T follicular helper cell (primary cell): ENCODE measurements around the gene RANBP10.
"Not testable (repeated sequence)": the region's sequence is repeated elsewhere in the genome, so short reads cannot be mapped to it uniquely, and the experiment has no call there.

Source experiments
- DNase-seq: peaks from one replicate; pipeline ENCODE4 v3.0.0-alpha.2; 2020; ENCODE audit warnings: low read depth

The RANBP10 gene

DNA sequence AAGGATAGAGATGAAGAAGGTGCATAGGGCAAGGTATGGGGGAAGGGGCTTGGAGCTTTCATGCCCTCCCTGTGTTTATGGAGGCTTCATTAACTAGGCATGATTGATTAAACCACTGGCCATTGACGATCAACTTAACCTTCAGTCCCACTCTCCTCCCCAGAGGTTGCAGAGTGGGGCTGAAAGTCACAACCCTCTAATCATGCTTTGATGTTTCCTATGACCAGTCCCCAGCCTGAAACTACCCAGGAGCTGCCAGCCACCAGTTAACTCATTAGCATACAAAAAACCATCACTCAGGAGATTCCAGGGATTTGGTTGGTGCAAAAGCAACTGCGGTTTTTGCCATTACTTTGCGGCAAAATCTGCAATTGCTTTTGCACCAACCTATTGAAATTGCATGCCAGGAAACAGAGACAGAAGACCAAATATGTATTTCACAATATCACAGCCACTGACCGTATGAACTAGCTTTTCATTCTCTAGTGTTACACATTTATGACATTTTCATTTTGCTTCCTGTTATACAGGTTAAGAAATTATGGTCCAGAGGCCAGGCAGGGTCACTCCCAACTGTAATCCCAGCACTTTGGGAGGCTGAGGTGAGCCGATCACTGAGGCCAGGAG, 92.6 kb downstream of the RANBP10 start:
- DNase-seq = no peak

DNA sequence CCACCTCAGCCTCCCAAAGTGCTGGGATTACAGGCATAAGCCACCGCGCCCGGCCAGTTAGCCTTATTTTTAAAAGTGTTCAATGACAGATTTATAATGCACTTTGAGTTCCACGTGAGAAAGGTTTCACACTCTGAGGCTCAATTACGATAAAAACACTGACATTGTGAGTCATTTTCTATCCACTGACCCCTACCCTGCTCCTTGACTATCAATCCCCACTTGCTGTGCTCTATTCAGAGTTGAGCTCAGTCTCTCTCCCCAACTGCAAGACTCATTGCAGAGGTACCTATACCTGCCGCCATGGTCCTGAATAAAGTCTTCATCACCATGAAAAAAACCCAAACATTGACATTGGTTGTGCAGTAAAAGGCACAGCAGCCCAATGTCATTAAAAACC, 95.8 kb downstream of the RANBP10 start:
- DNase-seq = no peak

DNA sequence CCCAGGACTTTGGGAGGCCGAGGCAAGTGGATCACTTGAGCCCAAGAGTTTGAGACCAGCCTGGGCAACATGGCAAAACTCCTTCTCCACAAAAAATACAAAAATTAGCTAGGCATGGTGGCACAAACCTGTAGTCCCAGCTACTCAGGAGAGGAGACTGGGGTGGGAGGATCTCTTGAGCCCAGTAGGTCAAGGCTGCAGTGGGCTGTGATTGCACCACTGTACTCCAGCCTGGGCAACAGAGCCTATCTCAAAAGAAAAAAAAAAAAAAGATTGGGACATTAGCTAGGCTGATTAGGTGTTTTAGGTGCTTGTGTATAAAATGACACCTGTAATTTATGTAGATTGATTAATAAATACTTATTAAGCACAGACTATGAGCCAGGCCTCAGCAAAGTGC, 97.3 kb downstream of the RANBP10 start:
- DNase-seq = no peak

DNA sequence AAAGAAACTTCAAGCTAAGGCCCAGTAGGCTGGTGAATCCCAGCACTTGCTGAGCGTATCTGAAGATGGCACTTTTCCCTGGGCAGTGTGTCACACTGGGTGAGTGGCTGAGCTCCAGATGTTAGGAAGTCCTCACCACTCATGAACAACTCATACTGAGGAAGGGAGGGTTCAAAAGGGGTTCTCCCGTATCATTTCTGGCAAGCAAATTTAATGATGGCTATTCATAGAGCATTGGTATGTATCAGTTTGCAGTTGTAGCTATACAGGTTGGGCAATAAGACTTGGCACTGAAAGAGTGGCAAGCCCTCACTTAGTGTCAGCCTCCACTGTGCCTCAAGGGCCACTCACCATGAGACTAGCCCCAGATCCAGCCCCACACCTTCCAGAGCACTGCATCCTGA, 98.0 kb downstream of the RANBP10 start:
- no peak for DNase-seq

DNA sequence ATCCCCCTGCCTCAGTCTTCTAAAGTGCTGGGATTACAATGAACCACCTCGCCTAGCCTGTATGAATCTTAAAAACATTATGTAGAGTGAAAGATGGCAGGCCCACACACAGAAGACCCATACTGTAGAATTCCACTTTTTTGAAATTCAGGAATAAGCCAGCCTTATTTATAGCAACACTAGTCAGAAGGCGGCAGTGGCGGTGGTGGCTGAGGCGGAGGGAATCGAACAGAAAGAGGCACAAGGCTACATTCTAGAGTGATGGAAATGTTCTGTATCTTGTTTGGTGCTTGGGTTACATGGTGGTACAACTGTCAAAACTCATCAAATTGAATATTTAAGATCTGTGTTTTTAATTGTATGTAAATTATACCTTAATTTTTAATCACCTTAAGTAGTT, 98.6 kb downstream of the RANBP10 start:
- DNase-seq = no peak

DNA sequence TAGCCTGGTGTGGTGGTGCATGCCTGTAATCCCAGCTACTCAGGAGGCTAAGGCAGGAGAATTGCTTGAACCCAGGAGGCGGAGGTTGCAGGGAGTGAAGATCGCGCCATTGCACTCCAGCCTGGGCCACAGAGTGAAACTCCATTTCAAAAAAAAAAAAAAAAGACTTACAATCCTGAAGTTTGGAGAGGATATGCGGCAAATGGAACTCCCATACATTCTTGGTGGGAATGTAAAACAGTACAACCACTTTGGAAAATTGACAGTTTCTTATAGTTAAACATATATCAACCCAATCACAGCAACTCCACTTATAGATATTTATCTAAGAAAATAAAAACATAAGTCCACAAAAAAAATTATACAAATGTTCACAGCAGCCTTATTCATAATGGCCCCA, 99.2 kb downstream of the RANBP10 start:
- no peak for DNase-seq

DNA sequence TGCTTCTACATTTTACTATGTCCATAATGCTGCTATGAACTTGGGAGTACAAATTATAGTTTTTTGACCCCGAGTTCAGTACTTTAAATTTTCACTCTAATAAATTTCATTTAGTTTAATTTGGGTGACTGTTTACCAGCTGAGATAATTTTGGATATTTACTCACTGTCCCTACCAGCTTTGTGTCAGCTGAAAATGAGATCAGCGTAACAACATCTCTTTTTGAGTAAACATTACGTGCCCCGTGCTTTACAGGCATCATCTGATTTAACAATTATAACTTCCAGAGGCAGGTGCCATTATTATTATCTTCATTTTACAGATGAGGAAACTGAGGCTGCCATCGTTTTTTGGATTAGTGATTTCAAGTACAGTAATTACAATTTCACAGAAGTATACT, 102.2 kb downstream of the RANBP10 start:
- no peak for DNase-seq

DNA sequence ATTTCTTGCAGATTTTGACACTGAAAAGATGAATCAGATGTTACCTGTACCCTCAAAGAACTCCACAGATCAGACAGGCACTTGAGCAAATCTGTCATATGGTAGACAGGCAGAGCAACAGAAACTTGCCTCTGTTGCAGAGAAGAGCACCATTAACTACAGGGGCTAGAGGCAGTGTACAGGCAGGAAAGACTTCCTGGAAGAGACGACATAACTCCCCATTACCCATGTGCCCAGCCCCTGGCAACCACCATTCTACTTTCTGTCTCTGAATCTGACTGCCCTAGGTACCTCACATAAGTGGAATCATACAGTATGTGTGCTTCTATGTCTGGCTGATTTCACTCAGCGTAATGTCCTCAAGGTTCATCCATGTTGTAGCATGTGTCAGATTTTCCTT, 102.7 kb downstream of the RANBP10 start:
- no peak for DNase-seq

DNA sequence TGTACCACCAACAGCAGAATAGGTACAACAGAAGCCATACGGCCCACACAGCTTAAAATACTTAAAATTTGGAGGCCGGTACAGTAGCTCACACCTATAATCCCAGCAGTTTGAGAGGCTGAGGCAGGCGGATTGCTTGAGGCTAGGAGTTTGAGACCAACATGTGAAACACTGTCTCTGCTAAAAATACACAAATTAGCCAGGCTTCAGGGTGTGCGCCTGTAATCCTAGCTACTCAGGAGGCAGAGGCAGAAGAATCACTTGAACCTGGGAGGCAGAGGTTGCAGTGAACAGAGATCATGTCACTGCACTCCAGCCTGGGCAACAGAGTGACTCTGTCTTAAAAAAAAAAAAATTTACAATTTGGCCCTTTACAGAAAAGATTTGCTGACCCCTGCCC, 104.2 kb downstream of the RANBP10 start:
- no peak for DNase-seq

DNA sequence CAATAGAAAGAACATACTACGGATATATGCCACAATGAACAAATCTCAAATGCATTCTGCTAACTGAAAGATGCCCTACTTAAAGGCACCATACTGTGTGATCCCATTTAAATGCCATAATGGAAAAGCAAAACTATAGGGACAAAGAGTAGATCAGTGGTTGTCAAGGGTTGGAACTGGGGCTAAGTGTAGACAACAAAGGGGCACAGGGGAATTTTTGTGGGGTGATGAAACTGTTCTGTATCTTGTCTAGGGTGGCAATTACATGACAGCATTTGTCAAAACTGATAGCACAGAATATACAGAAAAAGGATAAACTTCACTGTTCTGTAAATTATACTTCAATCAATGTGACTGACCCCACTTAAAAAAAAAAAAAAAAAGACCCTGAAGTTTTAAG, 104.9 kb downstream of the RANBP10 start:
- DNase-seq = no peak

DNA sequence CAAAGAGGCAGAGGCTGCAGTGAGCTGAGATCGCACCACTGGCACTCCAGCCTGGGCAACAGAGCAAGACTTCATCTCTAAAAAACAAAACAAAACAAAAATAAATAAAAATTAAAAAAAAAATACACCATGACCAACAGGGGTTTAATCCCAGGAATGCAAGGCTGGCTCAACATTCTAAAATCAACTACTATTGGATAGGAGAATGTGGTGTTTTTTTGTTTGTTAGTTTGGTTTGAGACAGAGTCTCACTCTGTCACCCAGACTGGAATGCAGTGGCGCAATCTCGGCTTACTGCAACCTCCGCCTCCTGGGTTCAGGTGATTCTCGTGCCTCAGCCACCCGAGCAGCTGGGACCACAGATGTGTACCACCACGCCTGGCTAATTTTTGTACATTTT, 107.1 kb downstream of the RANBP10 start:
- DNase-seq = no peak

DNA sequence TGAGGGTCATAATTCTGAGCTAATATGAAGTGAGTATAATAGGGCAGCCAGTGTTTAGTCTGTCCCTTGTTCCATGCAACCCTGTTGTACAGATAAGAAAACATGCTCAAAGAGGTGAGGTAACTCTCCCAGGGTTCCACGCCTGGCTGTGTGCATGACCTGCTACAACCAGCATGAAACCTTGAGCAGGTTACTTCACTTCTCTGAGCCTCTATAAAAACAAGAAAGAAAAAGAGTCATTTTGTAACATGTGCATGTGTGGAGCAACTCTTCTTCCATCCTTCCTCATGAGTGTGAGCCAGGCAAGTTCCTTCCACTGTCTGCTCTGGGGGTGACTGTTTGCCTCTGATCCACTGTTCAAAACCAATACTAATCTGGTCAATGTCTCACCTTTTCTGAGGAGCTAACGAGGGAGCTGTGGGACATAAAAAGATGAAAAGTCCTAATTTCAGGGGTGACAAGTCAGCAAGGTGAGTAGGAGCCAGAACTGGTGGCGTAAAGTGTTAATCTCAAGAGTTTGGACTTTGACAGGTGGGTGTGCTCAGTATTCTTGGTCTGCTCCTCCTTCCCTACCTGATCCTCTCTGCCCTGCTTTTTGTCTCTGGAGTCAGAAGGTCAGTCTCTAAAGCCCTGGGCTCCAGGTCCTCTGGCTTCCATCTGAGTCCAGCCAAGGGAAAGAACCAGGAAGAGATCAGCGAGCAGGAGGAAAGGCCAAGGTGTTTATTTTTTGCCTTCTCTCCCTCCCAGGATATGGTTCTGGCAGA, 108.8 kb downstream of the RANBP10 start:
- no peak for DNase-seq

DNA sequence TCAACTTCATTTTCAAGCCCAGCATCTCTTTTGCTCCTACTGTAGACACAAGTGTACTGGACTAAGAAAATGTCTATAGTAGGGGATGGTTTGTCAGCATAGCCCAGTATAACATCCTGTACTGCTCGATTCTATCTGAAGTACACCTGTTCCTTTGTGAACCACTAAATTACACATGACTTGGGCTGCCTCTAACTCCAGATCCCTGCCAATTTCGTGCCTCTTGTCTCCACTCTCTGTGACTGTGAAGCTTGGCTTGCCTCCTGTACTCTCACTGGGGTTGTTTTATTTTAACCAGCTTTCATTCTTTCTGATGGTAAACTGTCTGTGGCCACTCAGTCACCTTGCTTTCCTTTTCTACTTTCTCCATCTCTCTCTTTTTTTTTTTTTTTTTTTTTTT, 111.7 kb downstream of the RANBP10 start:
- no peak for DNase-seq

DNA sequence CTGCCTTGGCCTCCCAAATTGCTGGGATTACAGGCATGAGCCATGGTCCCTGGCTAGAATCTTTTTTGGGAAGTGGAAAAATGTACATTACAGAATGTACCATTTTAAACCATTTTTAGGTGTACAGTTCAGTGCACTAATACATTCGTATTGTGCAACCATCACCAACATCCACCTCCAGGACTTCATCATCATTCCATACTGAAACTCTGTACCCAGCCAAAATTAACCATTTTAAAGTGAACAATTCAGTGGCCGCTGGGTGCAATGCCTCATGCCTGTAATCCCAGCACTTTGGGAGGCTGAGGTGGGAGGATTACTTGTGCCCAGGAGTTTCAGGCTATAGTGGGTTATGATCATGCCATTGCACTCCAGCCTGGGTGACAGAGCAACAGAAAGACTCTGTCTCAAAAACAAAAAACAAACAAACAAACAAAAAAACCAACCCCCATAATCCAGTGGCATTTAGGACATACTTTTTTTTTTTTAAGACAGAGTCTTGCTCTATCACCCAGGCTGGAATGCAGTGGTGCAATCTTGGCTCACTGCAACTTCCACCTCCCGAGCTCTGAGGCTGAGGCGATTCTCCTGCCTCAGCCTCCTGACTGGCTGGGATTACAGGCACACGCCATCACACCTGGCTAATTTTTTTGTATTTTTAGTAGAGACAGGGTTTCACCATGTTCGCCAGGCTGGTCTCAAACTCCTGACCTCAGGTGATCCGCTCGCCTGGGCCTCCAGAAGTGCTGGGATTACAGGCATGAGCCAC, 112.7 kb downstream of the RANBP10 start:
- not testable (repeated sequence) for DNase-seq

DNA sequence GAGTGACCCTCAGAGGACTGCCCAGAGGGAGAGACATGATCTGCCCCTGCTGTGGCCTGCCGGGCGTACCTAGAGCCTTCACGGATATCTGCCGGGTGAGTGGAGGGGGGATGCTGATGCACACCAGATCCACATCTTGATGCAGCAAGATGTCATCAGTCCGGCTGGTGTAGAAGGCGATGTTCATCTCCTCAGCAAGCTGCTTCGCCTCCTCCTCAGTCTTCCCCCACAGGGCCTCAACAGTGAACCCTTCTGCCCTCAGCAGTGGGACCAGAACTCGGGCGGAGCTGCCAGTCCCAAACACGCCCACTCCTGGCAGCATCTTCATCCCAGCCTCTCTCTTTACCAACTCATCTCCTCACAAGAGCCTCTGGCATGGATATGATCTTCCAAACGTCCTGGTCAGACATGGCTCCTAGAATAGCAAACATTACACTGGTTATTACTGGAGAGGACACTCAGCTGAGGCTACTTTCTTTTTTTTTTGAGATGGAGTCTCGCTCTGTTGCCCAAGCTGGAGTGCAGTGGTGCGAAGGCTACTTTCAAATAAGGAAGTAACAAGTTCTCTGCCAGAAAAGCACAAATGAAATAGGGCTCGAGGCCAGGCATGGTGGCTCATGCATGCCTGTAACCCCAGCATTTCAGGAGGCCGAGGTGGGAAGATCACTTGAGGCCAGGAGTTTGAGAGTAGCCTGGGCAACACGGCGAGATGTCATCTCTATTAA, 120.8 kb downstream of the RANBP10 start:
- DNase-seq = no peak

DNA sequence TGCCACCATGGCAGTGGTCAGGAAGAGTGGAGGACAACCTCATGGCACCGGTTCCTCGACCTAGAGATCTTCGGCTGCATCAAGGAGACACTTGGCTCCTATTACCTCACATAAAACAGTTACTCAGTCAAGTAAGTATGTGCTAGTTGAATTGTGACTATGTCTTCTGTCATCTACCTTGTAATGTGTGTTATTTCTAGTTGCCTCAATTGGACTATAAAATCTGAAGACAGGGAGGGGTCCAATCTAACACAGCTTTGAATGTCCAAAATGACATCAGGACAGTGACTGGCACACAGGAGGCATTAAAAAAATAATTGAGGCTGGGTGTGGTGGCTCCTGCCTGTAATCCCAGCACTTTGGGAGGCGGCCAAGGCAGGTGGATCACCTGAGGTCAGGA, 122.6 kb downstream of the RANBP10 start:
- DNase-seq = no peak

DNA sequence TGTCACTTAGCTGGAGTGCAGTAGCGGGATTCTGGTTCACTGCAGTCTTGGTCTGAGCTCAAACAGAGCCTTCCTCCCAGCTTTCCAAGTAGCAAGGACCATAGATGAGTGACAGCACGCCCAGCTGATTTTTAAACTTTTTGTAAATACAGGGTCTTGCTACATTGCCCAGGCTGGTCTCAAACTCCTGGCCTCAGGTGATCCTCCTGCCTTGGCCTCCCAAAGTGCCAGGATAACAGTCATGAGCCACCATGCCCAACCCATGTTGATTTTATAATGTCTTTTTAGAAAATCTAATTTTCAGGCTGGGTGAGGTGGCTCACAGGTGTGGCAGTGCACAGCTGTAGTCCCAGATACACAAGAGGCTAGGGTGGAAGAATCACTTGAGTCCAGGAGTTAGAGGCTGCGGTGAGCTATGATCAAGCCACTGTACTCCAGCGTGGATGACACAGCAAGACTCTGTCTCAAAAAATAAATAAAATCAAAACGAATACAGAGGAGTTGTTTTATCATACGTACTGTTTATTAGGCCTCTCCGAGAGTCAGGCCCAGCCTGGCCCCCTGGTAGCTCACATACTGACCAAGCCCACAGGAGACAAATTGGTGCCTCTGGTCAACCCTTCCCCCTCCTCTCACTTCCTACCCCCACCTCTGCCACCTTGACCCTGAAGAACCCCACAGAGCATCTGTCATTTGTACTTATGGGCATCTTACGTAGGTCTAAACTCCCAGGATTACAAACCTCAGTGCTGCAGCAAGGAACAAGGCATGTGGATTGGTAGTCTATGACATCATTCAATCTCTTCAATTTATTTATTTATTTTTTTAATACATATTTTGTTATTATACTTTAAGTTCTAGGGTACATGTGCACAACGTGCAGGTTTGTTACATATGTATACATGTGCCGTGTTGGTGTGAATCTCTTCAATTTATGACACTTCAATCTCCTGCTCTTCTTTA, 126.1 kb downstream of the RANBP10 start:
- DNase-seq = no peak

DNA sequence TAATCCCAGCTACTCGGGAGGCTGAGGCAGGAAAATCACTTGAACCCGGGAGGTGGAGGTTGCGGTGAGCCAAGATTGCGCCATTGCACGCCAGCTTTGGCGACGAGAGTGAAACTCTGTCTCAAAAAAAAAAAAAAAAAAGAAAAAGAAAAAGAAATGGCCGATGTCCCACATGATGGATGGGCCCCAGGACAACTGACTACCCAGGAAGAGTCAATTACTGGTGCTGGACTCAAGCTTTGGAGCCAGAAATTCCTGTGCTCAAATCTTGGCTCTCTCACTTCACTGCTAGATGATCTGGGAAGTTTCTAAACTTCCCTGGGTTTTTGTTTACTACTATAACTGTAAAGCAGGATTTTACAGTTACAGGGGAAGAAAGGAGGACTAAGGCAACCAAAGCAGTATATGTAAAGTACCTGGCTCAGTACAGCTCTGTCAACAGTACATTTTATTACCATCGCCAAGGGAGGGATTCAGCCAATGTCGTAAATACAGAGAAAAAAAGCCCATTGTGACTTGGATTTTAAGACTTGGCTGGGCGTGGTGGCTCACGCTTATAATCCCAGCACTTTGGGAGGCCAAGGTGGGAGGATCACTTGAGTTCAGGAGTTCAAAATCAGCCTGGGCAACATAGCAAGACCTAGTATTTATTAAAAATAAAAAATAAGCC, 127.9 kb downstream of the RANBP10 start:
- DNase-seq = no peak

DNA sequence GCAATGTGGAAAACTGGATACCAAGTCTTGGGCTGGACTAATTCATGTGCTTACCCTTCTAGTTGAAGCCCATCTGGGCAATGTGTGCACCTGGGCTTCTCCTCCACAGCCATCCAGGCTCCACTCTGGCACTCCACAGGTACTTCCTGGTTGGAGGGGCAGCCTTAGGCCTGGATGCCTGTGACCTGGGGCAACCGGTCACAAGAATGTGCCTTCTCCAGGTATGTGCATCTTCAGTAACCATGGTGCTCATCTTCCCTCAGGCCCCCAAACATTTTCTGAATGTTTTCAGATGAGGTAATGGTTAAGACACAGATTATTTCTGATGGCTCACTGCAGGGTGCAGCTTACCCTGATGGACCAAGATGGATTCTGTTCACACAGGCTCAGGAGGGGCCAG, 128.6 kb downstream of the RANBP10 start:
- no peak for DNase-seq

DNA sequence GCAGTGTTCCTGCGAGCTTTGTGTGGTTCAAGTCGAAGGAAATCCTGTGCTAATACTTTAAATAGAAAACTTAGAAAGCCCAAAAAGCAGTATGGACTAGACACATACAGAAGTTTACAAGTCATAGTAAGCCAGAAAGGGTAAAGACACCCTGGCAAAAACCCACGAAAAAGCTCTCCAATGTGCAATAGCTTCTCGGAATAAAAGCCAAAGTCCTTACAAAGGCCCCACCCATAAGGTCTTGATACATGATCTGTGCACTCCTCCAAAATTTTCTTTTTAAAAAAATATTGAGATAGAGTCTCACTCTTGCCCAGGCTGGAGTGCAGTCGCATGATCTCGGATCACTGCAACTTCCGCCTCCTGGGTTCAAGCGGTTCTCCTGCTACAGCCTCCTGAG, 129.4 kb downstream of the RANBP10 start:
- no peak for DNase-seq

DNA sequence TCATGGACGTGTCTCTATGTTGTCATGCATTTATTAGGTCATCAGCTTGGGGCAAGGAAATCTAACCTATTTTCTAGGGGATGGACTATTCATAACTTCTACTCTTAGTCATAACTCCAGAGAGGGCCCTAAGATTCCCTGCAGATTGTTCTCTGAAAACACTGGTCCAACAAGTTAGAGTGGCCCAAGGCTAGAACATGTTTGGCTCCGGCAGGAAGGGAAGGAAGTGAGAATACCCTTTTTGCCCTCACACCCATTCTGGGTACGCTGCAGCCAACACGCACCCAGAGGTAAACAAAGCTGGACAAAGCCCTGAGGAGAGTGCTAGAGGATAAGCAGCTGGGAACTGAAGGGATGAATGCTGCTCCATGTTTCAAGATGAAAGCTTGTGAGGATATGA, 129.8 kb downstream of the RANBP10 start:
- no peak for DNase-seq
